ENCODE measurements around the gene MYL4.
"Not testable (repeated sequence)": the region's sequence is repeated elsewhere in the genome, so short reads cannot be mapped to it uniquely, and the experiment has no call there.

Gene MYL4

GRCh38 chr17:47268964-47269363 lies 59.8 kb downstream of the MYL4 start:
- DNase-seq; H3K36me3 ChIP-seq (ENCODE audit: control insufficient read depth, insufficient read depth, low read length); H3K4me3 ChIP-seq (ENCODE audit: insufficient read depth, low read depth, low read length, poor library complexity, severe bottlenecking); H3K27me3 ChIP-seq (replicated peaks; ENCODE audit: control insufficient read depth, insufficient read depth, low read length, poor library complexity, severe bottlenecking); H3K27ac ChIP-seq (ENCODE audit: insufficient read depth, low read length, poor library complexity, severe bottlenecking); H3K4me1 ChIP-seq (ENCODE audit: control insufficient read depth, insufficient read depth, low read length, poor library complexity, severe bottlenecking); H3K9me3 ChIP-seq (ENCODE audit: control insufficient read depth, low read length): not testable (repeated sequence)

- H3K36me3 ChIP-seq (ENCODE audit: control insufficient read depth, insufficient read depth, low read length); H3K9me3 ChIP-seq (ENCODE audit: control insufficient read depth, low read length); H3K4me1 ChIP-seq (ENCODE audit: control insufficient read depth, insufficient read depth, low read length, poor library complexity, severe bottlenecking); H3K27ac ChIP-seq (ENCODE audit: insufficient read depth, low read length, poor library complexity, severe bottlenecking); H3K27me3 ChIP-seq (replicated peaks; ENCODE audit: control insufficient read depth, insufficient read depth, low read length, poor library complexity, severe bottlenecking); H3K4me3 ChIP-seq (ENCODE audit: insufficient read depth, low read depth, low read length, poor library complexity, severe bottlenecking); DNase-seq: not testable (repeated sequence)
These were observed 60.6 kb downstream of the MYL4 start for GRCh38 chr17:47269561-47270280.

- no peaks in the 10 kb centered on the region for H3K9me3 ChIP-seq (ENCODE audit: control insufficient read depth, low read length)
- no peak for DNase-seq
- no peaks in the 10 kb centered on the region for H3K36me3 ChIP-seq (ENCODE audit: control insufficient read depth, insufficient read depth, low read length)
- no peak overlapping the region for H3K27ac ChIP-seq (ENCODE audit: insufficient read depth, low read length, poor library complexity, severe bottlenecking)
- H3K4me1 ChIP-seq (ENCODE audit: control insufficient read depth, insufficient read depth, low read length, poor library complexity, severe bottlenecking), result no peaks in the 10 kb centered on the region
- H3K27me3 ChIP-seq (replicated peaks; ENCODE audit: control insufficient read depth, insufficient read depth, low read length, poor library complexity, severe bottlenecking), result no peaks in the 10 kb centered on the region
- no peak overlapping the region for H3K4me3 ChIP-seq (ENCODE audit: insufficient read depth, low read depth, low read length, poor library complexity, severe bottlenecking)
These were observed 62.0 kb downstream of the MYL4 start for GRCh38 chr17:47270946-47271705.

GRCh38 chr17:47272491-47272890 lies 63.3 kb downstream of the MYL4 start:
- H3K27me3 ChIP-seq (replicated peaks; ENCODE audit: control insufficient read depth, insufficient read depth, low read length, poor library complexity, severe bottlenecking), result no peaks in the 10 kb centered on the region
- H3K4me1 ChIP-seq (ENCODE audit: control insufficient read depth, insufficient read depth, low read length, poor library complexity, severe bottlenecking), result no peaks in the 10 kb centered on the region
- no peak for DNase-seq

GRCh38 chr17:47273245-47273644 lies 64.1 kb downstream of the MYL4 start:
- H3K4me1 ChIP-seq (ENCODE audit: control insufficient read depth, insufficient read depth, low read length, poor library complexity, severe bottlenecking), result no peaks in the 10 kb centered on the region

More at GRCh38 chr17:47272491-47272890, 63.3 kb downstream of the MYL4 start:
- no peaks in the 10 kb centered on the region for H3K9me3 ChIP-seq (ENCODE audit: control insufficient read depth, low read length)
- no peak overlapping the region for H3K27ac ChIP-seq (ENCODE audit: insufficient read depth, low read length, poor library complexity, severe bottlenecking)
- no peak overlapping the region for H3K4me3 ChIP-seq (ENCODE audit: insufficient read depth, low read depth, low read length, poor library complexity, severe bottlenecking)
- no peaks in the 10 kb centered on the region for H3K36me3 ChIP-seq (ENCODE audit: control insufficient read depth, insufficient read depth, low read length)

More at GRCh38 chr17:47273245-47273644, 64.1 kb downstream of the MYL4 start:
- no peaks in the 10 kb centered on the region for H3K36me3 ChIP-seq (ENCODE audit: control insufficient read depth, insufficient read depth, low read length)
- H3K4me3 ChIP-seq (ENCODE audit: insufficient read depth, low read depth, low read length, poor library complexity, severe bottlenecking), result no peak overlapping the region
- H3K27ac ChIP-seq (ENCODE audit: insufficient read depth, low read length, poor library complexity, severe bottlenecking), result no peak overlapping the region
- H3K9me3 ChIP-seq (ENCODE audit: control insufficient read depth, low read length), result no peaks in the 10 kb centered on the region
- DNase-seq, result no peak
- H3K27me3 ChIP-seq (replicated peaks; ENCODE audit: control insufficient read depth, insufficient read depth, low read length, poor library complexity, severe bottlenecking), result no peaks in the 10 kb centered on the region

Data from effector memory CD4-positive, alpha-beta T cell (primary cell).